ENCODE data around the gene MYO18A.

DNA sequence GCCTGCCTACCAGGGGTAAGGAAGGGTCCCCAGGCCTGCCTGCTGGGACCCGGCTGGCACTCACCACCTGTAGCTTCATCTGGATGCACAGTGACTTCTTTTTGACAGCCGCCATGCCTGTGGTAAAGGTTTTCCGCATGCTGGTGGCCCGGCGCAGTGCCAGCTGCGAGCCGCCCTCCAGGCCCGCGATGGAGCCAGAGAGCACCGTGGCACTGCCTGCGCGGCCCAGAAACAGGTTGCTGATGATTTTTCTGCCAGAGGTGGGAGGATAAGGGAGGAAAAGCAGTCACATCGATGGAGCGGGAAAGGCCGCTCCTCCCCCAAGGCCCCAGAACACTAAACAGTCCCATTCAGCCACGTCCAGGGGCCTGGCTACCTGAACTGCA lies 69.8 kb downstream of the MYO18A start:
- TF ChIP-seq EZH2phosphoT487 (IDR thresholded peaks at IDR 0.05) (no peak), EZH2 (IDR thresholded peaks at IDR 0.05) (no peak)
- TF ChIP-seq, protein P1, sequence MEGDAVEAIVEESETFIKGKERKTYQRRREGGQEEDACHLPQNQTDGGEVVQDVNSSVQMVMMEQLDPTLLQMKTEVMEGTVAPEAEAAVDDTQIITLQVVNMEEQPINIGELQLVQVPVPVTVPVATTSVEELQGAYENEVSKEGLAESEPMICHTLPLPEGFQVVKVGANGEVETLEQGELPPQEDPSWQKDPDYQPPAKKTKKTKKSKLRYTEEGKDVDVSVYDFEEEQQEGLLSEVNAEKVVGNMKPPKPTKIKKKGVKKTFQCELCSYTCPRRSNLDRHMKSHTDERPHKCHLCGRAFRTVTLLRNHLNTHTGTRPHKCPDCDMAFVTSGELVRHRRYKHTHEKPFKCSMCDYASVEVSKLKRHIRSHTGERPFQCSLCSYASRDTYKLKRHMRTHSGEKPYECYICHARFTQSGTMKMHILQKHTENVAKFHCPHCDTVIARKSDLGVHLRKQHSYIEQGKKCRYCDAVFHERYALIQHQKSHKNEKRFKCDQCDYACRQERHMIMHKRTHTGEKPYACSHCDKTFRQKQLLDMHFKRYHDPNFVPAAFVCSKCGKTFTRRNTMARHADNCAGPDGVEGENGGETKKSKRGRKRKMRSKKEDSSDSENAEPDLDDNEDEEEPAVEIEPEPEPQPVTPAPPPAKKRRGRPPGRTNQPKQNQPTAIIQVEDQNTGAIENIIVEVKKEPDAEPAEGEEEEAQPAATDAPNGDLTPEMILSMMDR (IDR thresholded peaks at IDR 0.05): no peak
